ENCODE results near the gene SCARF2. TPM values are rescaled to one million over a fixed set of nuclear protein-coding genes. Genes with fewer than 3 reads are reported as not detected.
"Not testable (repeated sequence)": the region's sequence is repeated elsewhere in the genome, so short reads cannot be mapped to it uniquely, and the experiment has no call there.

SCARF2 gene
- total and polyA plus RNA-seq, 2 donors (not counting 1 experiment from before 2014, with no cell fraction given), result 8.1 to 14.5 TPM

- no peaks in the 10 kb centered on the region for H3K79me2 ChIP-seq (ENCODE audit: control insufficient read depth, insufficient read depth, low read length)
- peak in 1 of 2 donors; percentile 56 for DNase-seq (ENCODE audit: low read depth in 2 of 2)
- H3K27me3 ChIP-seq (ENCODE audit: control insufficient read depth, insufficient read depth, low read length), result no peaks in the 10 kb centered on the region
- H3K4me3 ChIP-seq (replicated peaks in 1 of 4; ENCODE audit: control extremely low read depth in 1 of 4, insufficient read depth in 1 of 4, low read depth in 3 of 4, low read length in 4 of 4), result no peak overlapping the region
- H3K36me3 ChIP-seq (ENCODE audit: control insufficient read depth, insufficient read depth, low read length), result no peaks in the 10 kb centered on the region
- TF ChIP-seq CTCF (conservative IDR thresholded peaks at IDR 0.05 in 1 of 2, IDR thresholded peaks at IDR 0.05 in 1 of 2; ENCODE audit: low read depth in 1 of 2, low read length in 2 of 2) (no peak), EZH2 (IDR thresholded peaks at IDR 0.05; ENCODE audit: low read length, missing control alignments) (no peak)
- H3K4me2 ChIP-seq (ENCODE audit: extremely low read depth, insufficient read depth, low read length), result no peak overlapping the region
- no peaks in the 10 kb centered on the region for H3K4me1 ChIP-seq (ENCODE audit: control insufficient read depth, extremely low read depth, insufficient read depth, low read length)
- H3K9me3 ChIP-seq (ENCODE audit: control insufficient read depth, insufficient read depth, low read depth, low read length), result no peaks in the 10 kb centered on the region
- no peak overlapping the region for H2AFZ ChIP-seq (ENCODE audit: low read length)
- no peak overlapping the region for H3K27ac ChIP-seq (ENCODE audit: insufficient read depth, low read length)
- H4K20me1 ChIP-seq (ENCODE audit: control insufficient read depth, extremely low read depth, insufficient read depth, low read length), result no peaks in the 10 kb centered on the region
- H3K9ac ChIP-seq (ENCODE audit: insufficient read depth, low read length), result no peak overlapping the region
Measured at GRCh38 chr22:20479612-20480196, 42.1 kb upstream of the SCARF2 start.

- H3K9me3 ChIP-seq (ENCODE audit: control insufficient read depth, insufficient read depth, low read depth, low read length); H3K4me3 ChIP-seq (replicated peaks in 1 of 4; ENCODE audit: control extremely low read depth in 1 of 4, insufficient read depth in 1 of 4, low read depth in 3 of 4, low read length in 4 of 4); H4K20me1 ChIP-seq (ENCODE audit: control insufficient read depth, extremely low read depth, insufficient read depth, low read length); H3K36me3 ChIP-seq (ENCODE audit: control insufficient read depth, insufficient read depth, low read length); H3K27ac ChIP-seq (ENCODE audit: insufficient read depth, low read length); H2AFZ ChIP-seq (ENCODE audit: low read length); H3K4me1 ChIP-seq (ENCODE audit: control insufficient read depth, extremely low read depth, insufficient read depth, low read length); H3K4me2 ChIP-seq (ENCODE audit: extremely low read depth, insufficient read depth, low read length); H3K9ac ChIP-seq (ENCODE audit: insufficient read depth, low read length); H3K27me3 ChIP-seq (ENCODE audit: control insufficient read depth, insufficient read depth, low read length); DNase-seq (ENCODE audit: low read depth in 2 of 2); H3K79me2 ChIP-seq (ENCODE audit: control insufficient read depth, insufficient read depth, low read length): not testable (repeated sequence)
Measured at GRCh38 chr22:20478059-20478458, 40.4 kb upstream of the SCARF2 start.

GRCh38 chr22:20475569-20475968 is 37.9 kb upstream of the SCARF2 start:
- DNase-seq (ENCODE audit: low read depth in 2 of 2); H3K79me2 ChIP-seq (ENCODE audit: control insufficient read depth, insufficient read depth, low read length); H3K27me3 ChIP-seq (ENCODE audit: control insufficient read depth, insufficient read depth, low read length): not testable (repeated sequence)

GRCh38 chr22:20475115-20475436 is 37.5 kb upstream of the SCARF2 start:
- H3K9ac ChIP-seq (ENCODE audit: insufficient read depth, low read length), result no peak overlapping the region
- H3K79me2 ChIP-seq (ENCODE audit: control insufficient read depth, insufficient read depth, low read length), result no peaks in the 10 kb centered on the region
- no peak overlapping the region for H3K4me2 ChIP-seq (ENCODE audit: extremely low read depth, insufficient read depth, low read length)
- H3K4me1 ChIP-seq (ENCODE audit: control insufficient read depth, extremely low read depth, insufficient read depth, low read length), result no peaks in the 10 kb centered on the region
- H3K27me3 ChIP-seq (ENCODE audit: control insufficient read depth, insufficient read depth, low read length), result no peaks in the 10 kb centered on the region
- peaks cover 6% of the 10 kb centered on the region for H3K36me3 ChIP-seq (ENCODE audit: control insufficient read depth, insufficient read depth, low read length)
- no peak overlapping the region for H2AFZ ChIP-seq (ENCODE audit: low read length)
- H3K4me3 ChIP-seq (replicated peaks in 1 of 4; ENCODE audit: control extremely low read depth in 1 of 4, insufficient read depth in 1 of 4, low read depth in 3 of 4, low read length in 4 of 4), result no peak overlapping the region
- H3K9me3 ChIP-seq (ENCODE audit: control insufficient read depth, insufficient read depth, low read depth, low read length), result no peaks in the 10 kb centered on the region
- no peak for TF ChIP-seq EZH2 (IDR thresholded peaks at IDR 0.05; ENCODE audit: low read length, missing control alignments)
- TF ChIP-seq CTCF (conservative IDR thresholded peaks at IDR 0.05 in 1 of 2, IDR thresholded peaks at IDR 0.05 in 1 of 2; ENCODE audit: low read depth in 1 of 2, low read length in 2 of 2), result no peak
- H3K27ac ChIP-seq (ENCODE audit: insufficient read depth, low read length), result no peak overlapping the region
- DNase-seq (ENCODE audit: low read depth in 2 of 2), result no peak
- H4K20me1 ChIP-seq (ENCODE audit: control insufficient read depth, extremely low read depth, insufficient read depth, low read length), result no peaks in the 10 kb centered on the region

More at GRCh38 chr22:20475569-20475968, 37.9 kb upstream of the SCARF2 start:
- H3K4me3 ChIP-seq (replicated peaks in 1 of 4; ENCODE audit: control extremely low read depth in 1 of 4, insufficient read depth in 1 of 4, low read depth in 3 of 4, low read length in 4 of 4); H3K9me3 ChIP-seq (ENCODE audit: control insufficient read depth, insufficient read depth, low read depth, low read length); H3K36me3 ChIP-seq (ENCODE audit: control insufficient read depth, insufficient read depth, low read length); H3K27ac ChIP-seq (ENCODE audit: insufficient read depth, low read length); H2AFZ ChIP-seq (ENCODE audit: low read length); H3K4me2 ChIP-seq (ENCODE audit: extremely low read depth, insufficient read depth, low read length); H3K4me1 ChIP-seq (ENCODE audit: control insufficient read depth, extremely low read depth, insufficient read depth, low read length); H3K9ac ChIP-seq (ENCODE audit: insufficient read depth, low read length); H4K20me1 ChIP-seq (ENCODE audit: control insufficient read depth, extremely low read depth, insufficient read depth, low read length): not testable (repeated sequence)
